GM12878 (cell line): Measurements from ENCODE around the gene EHD4. TPM values are rescaled to one million over a fixed set of nuclear protein-coding genes. Genes with fewer than 3 reads are reported as not detected.

Experiments
- ATAC-seq: fragments of 200-7000 bp; cut with Tn5 transposase; 3 replicates; pipeline ENCODE4 v1.9.1; 2020; ENCODE audit warnings: mild to moderate bottlenecking, moderate library complexity
- BruUV-seq: library from RNA; stranded (reverse); fragments of 400-500 nt; replicated peaks from 2 replicates; lab custom pipeline; 2021; lab: Mats Ljungman, UMichigan
- CTCF ChIA-PET: fragments of 300-600 bp; sonication (Branson Sonifier 250); formaldehyde crosslinking; extraction: SDS; loops from one replicate; lab custom pipeline; 2021; ENCODE audit warnings: inconsistent platforms; lab: Yijun Ruan, JAX
- POLR2A ChIA-PET: fragments of 350-600 bp; formaldehyde crosslinking; extraction: SDS; loops from one replicate; lab custom pipeline; 2021; ENCODE audit warnings: inconsistent platforms; lab: Charles Lee
- RAD21 ChIA-PET: fragments of 300-600 bp; sonication (Branson Sonifier 250); formaldehyde crosslinking; loops from one replicate; lab custom pipeline; 2023; ENCODE audit warnings: antibody characterized with exemption; ENCODE audit not compliant: unreplicated experiment; lab: Charles Lee
- SMC1A ChIA-PET: fragments of 300-600 bp; sonication (Branson Sonifier 250); formaldehyde crosslinking; loops from one replicate; lab custom pipeline; 2023; ENCODE audit not compliant: unreplicated experiment, uncharacterized antibody; lab: Charles Lee
- DNase-seq: peaks from one replicate; pipeline ENCODE4 v3.0.0-alpha.2; 2011; ENCODE audit warnings: low read depth, low spot score
- FAIRE-seq: peaks from 3 replicates; lab custom pipeline; 2011; peaks lifted over from hg19 to GRCh38; lab: Jason Lieb, UNC
- H2AFZ ChIP-seq: 2 replicates; pipeline ENCODE4 v1.6.0; 2011; ENCODE audit warnings: low read depth, low read length, control low read depth; ENCODE audit not compliant: control insufficient read depth
- H3K27ac ChIP-seq: 2 replicates; pipeline ENCODE4 v1.5.1; 2011; ENCODE audit warnings: control low read depth; ENCODE audit not compliant: control insufficient read depth, insufficient read depth
- H3K27me3 ChIP-seq, 2 experiments: replicated peaks in 1 of 2; 2 replicates each; pipeline versions ENCODE4 v1.6.0 to v1.6.1; 2011; ENCODE audit warnings: low read length in 1 of 2; ENCODE audit not compliant: control insufficient read depth in 2 of 2, insufficient read depth in 2 of 2
- H3K36me3 ChIP-seq, 2 experiments: 2 replicates each; pipeline ENCODE4 v1.5.1; 2011; ENCODE audit warnings: low read length in 1 of 2; ENCODE audit not compliant: control insufficient read depth in 2 of 2, insufficient read depth in 2 of 2
- H3K4me1 ChIP-seq: 2 replicates; pipeline ENCODE4 v1.6.1; 2011; ENCODE audit warnings: mild to moderate bottlenecking, low read length, moderate library complexity, mixed read lengths; ENCODE audit not compliant: control insufficient read depth, insufficient read depth
- H3K4me2 ChIP-seq: 2 replicates; pipeline ENCODE4 v1.6.0; 2011; ENCODE audit warnings: control low read depth; ENCODE audit not compliant: control insufficient read depth, insufficient read depth
- H3K4me3 ChIP-seq: fragments of 200-600 bp; sonication (generic); 2 replicates; pipeline ENCODE4 v1.5.1; 2016
- H3K79me2 ChIP-seq: 2 replicates; pipeline ENCODE4 v1.6.0; 2011; ENCODE audit warnings: low read length; ENCODE audit not compliant: control insufficient read depth, insufficient read depth
- H3K9ac ChIP-seq: 2 replicates; pipeline ENCODE4 v1.8.0; 2011; ENCODE audit warnings: low read length, control low read depth, mixed read lengths; ENCODE audit not compliant: control insufficient read depth, insufficient read depth
- H3K9me3 ChIP-seq: replicated peaks from 3 replicates; pipeline ENCODE4 v1.5.1; 2011; ENCODE audit warnings: mild to moderate bottlenecking, low read length; ENCODE audit not compliant: control insufficient read depth, insufficient read depth
- H4K20me1 ChIP-seq: 2 replicates; pipeline ENCODE4 v1.6.0; 2011; ENCODE audit not compliant: control insufficient read depth, insufficient read depth
- BHLHE40 ChIP-seq, 2 experiments: fragments of 450-650 bp in 1 of 2; IDR thresholded peaks; 2 replicates each; pipeline ENCODE4 v1.6.1; 2011 to 2017; ENCODE audit warnings: low read depth in 2 of 2, borderline replicate concordance in 1 of 2, improper control_type of control experiment in 1 of 2, low read length in 1 of 2, mild to moderate bottlenecking in 1 of 2
- DPF2 ChIP-seq: fragments of 450-650 bp; IDR thresholded peaks from 2 replicates; pipeline ENCODE4 v1.6.1; 2017; ENCODE audit warnings: mild to moderate bottlenecking
- EED ChIP-seq: sonication (generic); IDR thresholded peaks from 2 replicates; pipeline ENCODE4 v1.6.1; 2016; ENCODE audit warnings: antibody characterized with exemption, low read depth
- FOXM1 ChIP-seq: IDR thresholded peaks from 2 replicates; pipeline ENCODE4 v1.6.1; 2012; ENCODE audit warnings: low read depth, mild to moderate bottlenecking, inconsistent platforms, low read length, moderate library complexity
- GATAD2B ChIP-seq: fragments of 450-650 bp; conservative IDR thresholded peaks from 2 replicates; pipeline ENCODE4 v1.6.1; 2017; ENCODE audit warnings: low read depth, mild to moderate bottlenecking, moderate library complexity
- IKZF1 ChIP-seq: fragments of 450-650 bp; conservative IDR thresholded peaks from 2 replicates; pipeline ENCODE4 v1.6.1; 2017; ENCODE audit warnings: antibody characterized with exemption, mild to moderate bottlenecking
- IKZF2 ChIP-seq, 2 experiments: fragments of 450-650 bp; IDR thresholded peaks; 2 replicates each; pipeline ENCODE4 v1.6.1; 2017; ENCODE audit warnings: mild to moderate bottlenecking in 2 of 2, moderate library complexity in 2 of 2
- MLLT1 ChIP-seq: fragments of 450-650 bp; IDR thresholded peaks from 2 replicates; pipeline ENCODE4 v1.6.1; 2016; ENCODE audit warnings: mild to moderate bottlenecking
- NFIC ChIP-seq: IDR thresholded peaks from 2 replicates; pipeline ENCODE4 v1.6.1; 2012; ENCODE audit warnings: low read depth, mild to moderate bottlenecking, inconsistent platforms, low read length, moderate library complexity
- NFXL1 ChIP-seq: fragments of 450-650 bp; IDR thresholded peaks from 2 replicates; pipeline ENCODE4 v1.6.1; 2017; ENCODE audit warnings: antibody characterized with exemption, mild to moderate bottlenecking, borderline replicate concordance
- NR2F1 ChIP-seq: fragments of 450-650 bp; conservative IDR thresholded peaks from 2 replicates; pipeline ENCODE4 v1.6.1; 2017; ENCODE audit warnings: mild to moderate bottlenecking
- PAX5 ChIP-seq: IDR thresholded peaks from 2 replicates; pipeline ENCODE4 v1.6.1; 2011; ENCODE audit warnings: low read depth, low read length, borderline replicate concordance
- POLR2A ChIP-seq: IDR thresholded peaks from 2 replicates; pipeline ENCODE4 v1.6.1; 2011; ENCODE audit warnings: low read depth, mild to moderate bottlenecking, low read length
- POLR2AphosphoS5 ChIP-seq: IDR thresholded peaks from 2 replicates; pipeline ENCODE4 v1.6.1; 2011; ENCODE audit warnings: mild to moderate bottlenecking, low read length, inconsistent platforms
- RB1 ChIP-seq: fragments of 450-650 bp; formaldehyde crosslinking; IDR thresholded peaks from 2 replicates; pipeline ENCODE4 v1.6.1; 2017; ENCODE audit warnings: mild to moderate bottlenecking, borderline replicate concordance
- TCF12 ChIP-seq: IDR thresholded peaks from 2 replicates; pipeline ENCODE4 v1.6.1; 2011; ENCODE audit warnings: low read depth, mild to moderate bottlenecking, low read length
- TCF3 ChIP-seq: IDR thresholded peaks from 2 replicates; pipeline ENCODE4 v1.6.1; 2012; ENCODE audit warnings: low read depth, mild to moderate bottlenecking, low read length, borderline replicate concordance; ENCODE audit not compliant: insufficient read depth
- ZNF217 ChIP-seq: fragments of 450-650 bp; IDR thresholded peaks from 2 replicates; pipeline ENCODE4 v1.6.1; 2017; ENCODE audit warnings: antibody characterized with exemption, mild to moderate bottlenecking
- WGBS: methylation state at CpG from one replicate; pipeline ENCODE4 v1.1.6; 2016; ENCODE audit warnings: low lambda C conversion rate; ENCODE audit not compliant: insufficient replicate concordance, insufficient coverage; ENCODE audit errors: missing lambda C conversion rate; 5-methylcytosine and 5-hydroxymethylcytosine counted together
- in situ Hi-C: fragments of 300-500 bp; cut with MboI; formaldehyde crosslinking; loops from 9 replicates; pipeline ENCODE4 v1.14.3; 2018; ENCODE audit warnings: mixed read lengths
- intact Hi-C: fragments of 100-400 bp; cut with micrococcal nuclease; formaldehyde crosslinking; loops from one replicate; pipeline ENCODE4 v1.14.2; 2022; ENCODE audit not compliant: unreplicated experiment
- polyA plus RNA-seq, 11 experiments: library from polyadenylated mRNA; depleted of rRNA in 4 of 11; unstranded in 6 of 11; stranded (reverse) in 5 of 11; fragments of >200 nt; fragmentation: Nextera tagmentation in 4 of 11; fragmentation: Illumina TruSeq in 1 of 11; extraction: Ambion mirVana in 4 of 11; extraction: Trizol in 1 of 11; gene quantifications; 1 replicate in 1 of 11; 2 replicates in 10 of 11; pipeline versions ENCODE4 v1.2.1 to v1.2.3, GENCODE V29; 2011 to 2016; ENCODE audit warnings: inconsistent platforms in 2 of 11, missing spikeins in 2 of 11, low read depth in 1 of 11
- total RNA-seq, 4 experiments: library from RNA; depleted of rRNA in 3 of 4; stranded (reverse); fragments of >200 nt in 3 of 4; fragmentation: Illumina TruSeq in 1 of 4; extraction: Trizol in 1 of 4; gene quantifications; 2 replicates each; pipeline versions ENCODE4 v1.2.1 to v1.2.3, GENCODE V29; 2013 to 2021
- TF ChIP-seq, protein P1 (sequence below): fragments of 450-650 bp; IDR thresholded peaks from 2 replicates; pipeline ENCODE4 v1.6.1; 2016; ENCODE audit warnings: mild to moderate bottlenecking
- TF ChIP-seq, protein P2 (sequence below): IDR thresholded peaks from 2 replicates; pipeline ENCODE4 v1.6.1; 2011; ENCODE audit warnings: mild to moderate bottlenecking, low read depth, low read length, moderate library complexity; ENCODE audit not compliant: insufficient replicate concordance
- TF ChIP-seq, protein P3 (sequence below): IDR thresholded peaks from 2 replicates; pipeline ENCODE4 v1.6.1; 2012; ENCODE audit warnings: low read depth, low read length, improper control_type of control experiment

The EHD4 gene
- total and polyA plus RNA-seq, 10 of the 15 experiments (the other 5 are each of a cell fraction or from before 2014, with no cell fraction given): 4.2 to 62.9 (median 44.7) TPM

- Histone ChIP-seq H3K9ac (no peak overlapping the region), H3K27me3 (no peaks in the 10 kb centered on the region), H3K4me1 (peaks cover 41% of the 10 kb centered on the region), H4K20me1 (no peaks in the 10 kb centered on the region), H3K79me2 (peaks cover 30% of the 10 kb centered on the region), H3K9me3 (no peaks in the 10 kb centered on the region), H3K36me3 (peaks cover 10 to 36% of the 10 kb centered on the region in 2 experiments), H2AFZ (no peak overlapping the region), H3K27ac (peak overlapping the region; percentile 56), H3K4me2 (peak overlapping the region; percentile 58), H3K4me3 (0 out of 2 replicates have a peak overlapping the region, but pooled peaks have one; percentile 3)
- no TSS peak for BruUV-seq
- FAIRE-seq (peak; percentile 75), DNase-seq (no peak), ATAC-seq (peak; percentile 79)
- intact Hi-C loops (loop anchor here (2.0 kb wide), 2 partner anchors 21 to 35 kb away; no protein-coding TSS in a partner anchor), in situ Hi-C loops (no loop called here)
- ChIA-PET CTCF (interaction anchor here (0.9 to 2.8 kb wide), 7 partner anchors 10 to 162 kb away, joined by 3 to 16 read pairs (median 4); partner anchors contain the start of gene MAPKBP1), RAD21 (interaction anchor here (1.2 to 2.8 kb wide), 4 partner anchors 31 to 162 kb away, joined by 3 to 18 read pairs (median 8); no protein-coding TSS in a partner anchor), SMC1A (interaction anchor here (1.2 to 12.1 kb wide), 6 partner anchors 13 to 35 kb away, joined by 5 to 179 read pairs (median 14); partner anchors contain the start of gene EHD4), POLR2A (interaction anchor here (0.9 to 4.5 kb wide), 4 partner anchors 16 to 36 kb away, joined by 3 to 42 read pairs (median 6); partner anchors contain the start of gene EHD4)
- 9% methylated on average over 5 of the region's 5 CpGs for WGBS
- TF ChIP-seq NFXL1: no peak
- peak; percentile 21; the same call in 1 of the 2 replicates for TF ChIP-seq GATAD2B
- TF ChIP-seq DPF2: 0 out of 2 replicates have a peak, but pooled peaks have one; percentile 39
- TF ChIP-seq NFIC: peak; percentile 60; the same call in 1 of the 2 replicates
- TF ChIP-seq FOXM1: peak; percentile 28; the same call in 1 of the 2 replicates
- TF ChIP-seq RB1: no peak
- TF ChIP-seq TCF12: peak; percentile 80
- peak; percentile 21; the same call in 1 of the 2 replicates for TF ChIP-seq POLR2AphosphoS5
- TF ChIP-seq, protein P1, sequence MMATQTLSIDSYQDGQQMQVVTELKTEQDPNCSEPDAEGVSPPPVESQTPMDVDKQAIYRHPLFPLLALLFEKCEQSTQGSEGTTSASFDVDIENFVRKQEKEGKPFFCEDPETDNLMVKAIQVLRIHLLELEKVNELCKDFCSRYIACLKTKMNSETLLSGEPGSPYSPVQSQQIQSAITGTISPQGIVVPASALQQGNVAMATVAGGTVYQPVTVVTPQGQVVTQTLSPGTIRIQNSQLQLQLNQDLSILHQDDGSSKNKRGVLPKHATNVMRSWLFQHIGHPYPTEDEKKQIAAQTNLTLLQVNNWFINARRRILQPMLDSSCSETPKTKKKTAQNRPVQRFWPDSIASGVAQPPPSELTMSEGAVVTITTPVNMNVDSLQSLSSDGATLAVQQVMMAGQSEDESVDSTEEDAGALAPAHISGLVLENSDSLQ: peak; percentile 91
- peak; percentile 87 for TF ChIP-seq EED
- TF ChIP-seq TCF3: peak; percentile 23; the same call in 1 of the 2 replicates
- TF ChIP-seq, protein P2, sequence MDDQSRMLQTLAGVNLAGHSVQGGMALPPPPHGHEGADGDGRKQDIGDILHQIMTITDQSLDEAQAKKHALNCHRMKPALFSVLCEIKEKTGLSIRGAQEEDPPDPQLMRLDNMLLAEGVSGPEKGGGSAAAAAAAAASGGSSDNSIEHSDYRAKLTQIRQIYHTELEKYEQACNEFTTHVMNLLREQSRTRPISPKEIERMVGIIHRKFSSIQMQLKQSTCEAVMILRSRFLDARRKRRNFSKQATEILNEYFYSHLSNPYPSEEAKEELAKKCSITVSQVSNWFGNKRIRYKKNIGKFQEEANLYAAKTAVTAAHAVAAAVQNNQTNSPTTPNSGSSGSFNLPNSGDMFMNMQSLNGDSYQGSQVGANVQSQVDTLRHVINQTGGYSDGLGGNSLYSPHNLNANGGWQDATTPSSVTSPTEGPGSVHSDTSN: peak; percentile 76
- peak; percentile 71 to 72 for TF ChIP-seq IKZF2 (IDR thresholded peaks at IDR 0.05)
- TF ChIP-seq, protein P3, sequence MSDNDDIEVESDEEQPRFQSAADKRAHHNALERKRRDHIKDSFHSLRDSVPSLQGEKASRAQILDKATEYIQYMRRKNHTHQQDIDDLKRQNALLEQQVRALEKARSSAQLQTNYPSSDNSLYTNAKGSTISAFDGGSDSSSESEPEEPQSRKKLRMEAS: peak; percentile 40; the same call in 1 of the 2 replicates
- TF ChIP-seq PAX5: peak; percentile 70; the same call in 1 of the 2 replicates
- TF ChIP-seq BHLHE40 (IDR thresholded peaks at IDR 0.05; ENCODE audit: borderline replicate concordance in 1 of 2, low read depth in 2 of 2, low read length in 1 of 2): peak; percentile 52 to 76; a peak in 1 of 4 replicates
- TF ChIP-seq ZNF217: no peak
- peak; percentile 75; the same call in 1 of the 2 replicates for TF ChIP-seq IKZF1
- 0 out of 2 replicates have a peak, but pooled peaks have one; percentile 34 for TF ChIP-seq POLR2A
- 0 out of 2 replicates have a peak, but pooled peaks have one; percentile 29 for TF ChIP-seq NR2F1
- peak; percentile 61 for TF ChIP-seq MLLT1
These were observed 36.8 kb downstream of the EHD4 start for GRCh38 chr15:41935566-41936020.
